HPDE6-E6E7 (cell line): Measurements from ENCODE around the gene PER2.
"Not testable (repeated sequence)": the region's sequence is repeated elsewhere in the genome, so short reads cannot be mapped to it uniquely, and the experiment has no call there.

Experiments used
- DNase-seq: peaks from one replicate; pipeline ENCODE4 v3.0.0; 2011; ENCODE audit warnings: missing footprints; ENCODE audit errors: extremely low spot score

The PER2 gene, protein sequence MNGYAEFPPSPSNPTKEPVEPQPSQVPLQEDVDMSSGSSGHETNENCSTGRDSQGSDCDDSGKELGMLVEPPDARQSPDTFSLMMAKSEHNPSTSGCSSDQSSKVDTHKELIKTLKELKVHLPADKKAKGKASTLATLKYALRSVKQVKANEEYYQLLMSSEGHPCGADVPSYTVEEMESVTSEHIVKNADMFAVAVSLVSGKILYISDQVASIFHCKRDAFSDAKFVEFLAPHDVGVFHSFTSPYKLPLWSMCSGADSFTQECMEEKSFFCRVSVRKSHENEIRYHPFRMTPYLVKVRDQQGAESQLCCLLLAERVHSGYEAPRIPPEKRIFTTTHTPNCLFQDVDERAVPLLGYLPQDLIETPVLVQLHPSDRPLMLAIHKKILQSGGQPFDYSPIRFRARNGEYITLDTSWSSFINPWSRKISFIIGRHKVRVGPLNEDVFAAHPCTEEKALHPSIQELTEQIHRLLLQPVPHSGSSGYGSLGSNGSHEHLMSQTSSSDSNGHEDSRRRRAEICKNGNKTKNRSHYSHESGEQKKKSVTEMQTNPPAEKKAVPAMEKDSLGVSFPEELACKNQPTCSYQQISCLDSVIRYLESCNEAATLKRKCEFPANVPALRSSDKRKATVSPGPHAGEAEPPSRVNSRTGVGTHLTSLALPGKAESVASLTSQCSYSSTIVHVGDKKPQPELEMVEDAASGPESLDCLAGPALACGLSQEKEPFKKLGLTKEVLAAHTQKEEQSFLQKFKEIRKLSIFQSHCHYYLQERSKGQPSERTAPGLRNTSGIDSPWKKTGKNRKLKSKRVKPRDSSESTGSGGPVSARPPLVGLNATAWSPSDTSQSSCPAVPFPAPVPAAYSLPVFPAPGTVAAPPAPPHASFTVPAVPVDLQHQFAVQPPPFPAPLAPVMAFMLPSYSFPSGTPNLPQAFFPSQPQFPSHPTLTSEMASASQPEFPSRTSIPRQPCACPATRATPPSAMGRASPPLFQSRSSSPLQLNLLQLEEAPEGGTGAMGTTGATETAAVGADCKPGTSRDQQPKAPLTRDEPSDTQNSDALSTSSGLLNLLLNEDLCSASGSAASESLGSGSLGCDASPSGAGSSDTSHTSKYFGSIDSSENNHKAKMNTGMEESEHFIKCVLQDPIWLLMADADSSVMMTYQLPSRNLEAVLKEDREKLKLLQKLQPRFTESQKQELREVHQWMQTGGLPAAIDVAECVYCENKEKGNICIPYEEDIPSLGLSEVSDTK (N-terminal part only)

DNA sequence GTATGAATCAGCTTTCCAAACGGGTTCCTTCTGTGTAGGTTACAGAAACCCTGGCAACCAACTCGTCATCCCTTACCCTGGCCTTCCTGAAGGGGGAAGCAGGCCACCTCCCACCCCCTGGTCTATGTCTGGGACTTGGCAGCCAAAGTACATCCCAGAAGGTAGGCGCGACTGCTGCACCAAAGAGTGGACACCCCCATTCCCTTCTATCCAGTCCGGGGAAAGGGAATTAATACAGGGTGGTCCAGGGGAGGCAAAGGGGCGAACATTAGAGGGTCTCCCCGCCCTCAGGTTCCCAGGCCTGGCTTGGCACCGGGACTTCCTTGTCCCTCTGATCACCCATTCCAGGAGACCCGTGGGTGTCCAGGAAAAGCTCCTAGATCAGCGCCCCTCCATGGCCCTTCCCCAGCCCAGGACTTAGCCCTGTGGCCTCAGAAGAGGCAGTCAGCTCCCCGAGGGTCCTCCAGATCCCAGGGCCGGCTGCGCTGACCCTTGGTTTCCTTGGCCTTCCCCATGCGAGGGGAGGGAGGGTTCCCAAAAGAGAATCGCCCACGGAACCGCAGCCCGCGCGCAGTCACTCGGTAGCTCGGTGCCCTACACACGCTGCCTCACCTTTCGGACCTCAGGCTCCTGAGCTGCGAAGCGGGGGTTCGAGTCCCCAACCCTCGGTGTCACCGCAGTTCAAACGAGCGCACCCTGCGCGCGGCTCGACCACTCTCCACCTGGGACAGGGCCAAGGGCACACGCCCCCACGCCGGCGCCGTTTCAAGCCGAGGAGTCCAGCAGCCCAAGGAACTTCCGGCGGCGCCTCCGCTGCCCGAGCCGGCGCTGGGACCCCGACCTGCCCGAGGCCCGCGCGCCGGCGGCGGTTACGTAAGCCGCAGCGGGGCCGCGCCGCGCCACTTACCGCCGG lies at the start of gene PER2:
Gene PER2 (minus strand): TSS at position 874 of the 913 bp plus-strand sequence. CDS start 10,674 bp downstream, outside the sequence.
- DNase-seq = peak; percentile 81

DNA sequence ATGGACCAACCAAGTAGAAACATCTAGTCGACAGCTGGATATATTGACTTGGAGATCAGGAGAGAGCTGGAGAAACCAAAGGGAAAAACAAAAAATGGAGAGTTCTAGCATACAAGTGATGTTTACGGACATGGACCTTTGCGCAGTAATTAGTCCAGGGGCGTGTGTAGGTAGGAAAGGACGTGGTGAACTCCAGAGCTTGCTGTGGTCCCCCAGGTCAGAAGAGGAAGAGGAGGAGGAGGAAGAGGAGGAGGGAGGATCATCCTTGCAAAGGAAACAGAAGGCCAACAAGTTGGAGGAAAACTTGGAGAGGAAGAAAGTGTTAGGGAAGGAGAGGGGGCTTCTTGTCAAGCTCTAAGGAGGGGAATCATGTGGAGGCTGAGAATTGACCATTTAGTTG lies 49.4 kb upstream of the PER2 start:
- DNase-seq = no peak

DNA sequence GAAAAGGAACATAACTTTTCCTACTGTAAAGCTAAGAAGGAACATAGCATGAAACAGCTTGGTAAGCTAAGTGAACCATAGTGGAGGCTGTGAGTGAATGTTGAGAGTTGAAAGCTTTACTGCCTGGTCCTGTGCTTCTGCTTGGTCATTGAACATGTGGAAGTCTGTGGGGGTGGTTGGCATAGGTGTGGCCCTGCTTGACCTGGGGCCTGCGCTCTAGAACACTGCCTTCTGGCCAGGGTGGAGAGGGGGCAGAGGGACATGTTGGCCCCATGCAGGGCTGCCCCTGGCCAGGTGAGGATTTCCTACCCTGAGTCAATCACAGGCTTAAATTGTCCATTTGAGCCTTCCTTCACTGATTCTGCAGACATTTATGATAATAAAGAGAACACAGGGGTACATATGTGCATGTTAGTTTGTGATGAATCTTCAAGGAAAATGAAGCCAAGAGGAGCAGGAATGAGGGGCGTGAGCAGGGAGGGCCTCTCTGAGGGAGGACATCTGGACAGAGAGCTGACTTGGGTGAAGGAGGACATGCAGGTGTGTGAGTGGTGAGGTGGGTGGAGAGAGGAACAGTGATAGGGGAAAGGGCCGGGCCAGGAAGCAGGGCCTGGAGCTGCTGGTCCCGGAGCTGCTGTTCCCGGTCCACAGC lies 48.5 kb upstream of the PER2 start:
- no peak for DNase-seq

DNA sequence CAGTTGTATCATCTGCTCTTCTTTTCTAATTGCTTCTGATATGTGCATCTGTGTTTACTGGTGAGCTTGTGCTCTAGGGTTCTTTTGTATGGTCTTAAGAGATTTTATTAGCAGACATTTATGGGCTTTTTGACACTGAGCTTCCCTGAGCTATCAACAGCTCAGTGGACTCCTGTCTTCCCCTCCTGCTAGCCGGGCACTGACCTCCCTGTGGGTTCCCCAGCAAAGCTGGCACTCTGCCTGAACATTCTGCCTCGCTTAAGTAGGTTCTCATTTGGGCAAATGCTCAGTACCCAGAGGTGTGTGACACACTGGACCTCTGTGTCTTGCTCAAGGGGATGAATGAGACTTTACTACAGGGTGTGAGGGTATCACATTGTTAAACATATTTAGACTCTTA lies 47.7 kb upstream of the PER2 start:
- DNase-seq = no peak

DNA sequence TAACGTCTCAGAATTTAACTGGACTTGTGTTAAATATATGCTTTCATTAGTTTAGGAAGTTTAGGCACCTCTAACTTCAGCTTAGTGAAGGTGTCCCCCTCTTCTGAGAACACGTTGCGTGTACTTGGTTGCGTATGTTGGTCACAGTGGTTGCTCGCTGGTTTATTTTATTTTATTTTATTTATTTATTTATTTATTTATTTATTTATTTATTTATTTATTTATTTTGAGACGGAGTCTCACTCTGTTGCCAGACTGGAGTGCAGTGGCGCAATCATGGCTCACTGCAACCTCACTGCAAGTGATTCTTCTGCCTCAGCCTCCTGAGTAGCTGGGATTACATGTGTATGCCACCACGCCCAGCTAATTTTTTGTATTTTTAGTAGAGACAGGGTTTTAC lies 47.2 kb upstream of the PER2 start:
- DNase-seq = not testable (repeated sequence)

DNA sequence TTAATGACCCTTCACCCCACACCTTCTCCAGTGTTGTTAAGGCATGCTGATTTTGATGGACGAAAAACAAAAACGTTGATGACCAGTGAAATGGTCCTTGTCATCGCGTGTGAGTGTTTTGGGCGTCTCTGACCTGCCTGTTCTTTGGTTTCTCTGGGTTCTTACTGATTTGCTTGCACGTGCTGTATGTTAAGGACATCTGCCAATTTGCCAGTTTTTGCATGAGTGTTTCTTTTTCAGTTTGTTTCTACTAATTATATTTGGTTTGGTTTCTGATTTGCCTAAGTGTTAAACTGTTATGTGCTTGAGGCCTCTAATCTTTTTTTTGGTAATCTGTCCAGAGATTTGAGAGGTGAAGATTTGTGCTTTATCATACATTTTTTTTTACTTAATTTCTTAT lies 46.5 kb upstream of the PER2 start:
- DNase-seq = no peak

DNA sequence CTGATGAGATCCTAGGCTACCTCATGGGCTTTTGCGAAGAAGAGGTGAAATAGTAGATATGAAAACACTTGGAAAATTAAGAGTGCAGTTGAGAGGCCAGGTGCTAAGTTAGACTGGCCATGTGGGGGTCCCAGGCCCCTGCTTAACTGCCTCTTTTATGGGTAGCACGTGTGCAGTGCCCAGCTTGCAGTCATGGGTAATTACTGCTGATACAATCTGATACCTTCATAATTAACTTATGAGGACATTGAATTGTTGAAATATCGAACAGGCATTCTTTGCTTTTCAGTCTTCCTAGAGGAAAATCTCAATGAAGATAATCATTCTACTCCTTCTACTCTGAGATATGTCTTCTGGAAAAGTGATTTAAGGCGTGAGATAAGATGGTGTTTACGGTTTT lies 43.5 kb upstream of the PER2 start:
- DNase-seq = no peak

DNA sequence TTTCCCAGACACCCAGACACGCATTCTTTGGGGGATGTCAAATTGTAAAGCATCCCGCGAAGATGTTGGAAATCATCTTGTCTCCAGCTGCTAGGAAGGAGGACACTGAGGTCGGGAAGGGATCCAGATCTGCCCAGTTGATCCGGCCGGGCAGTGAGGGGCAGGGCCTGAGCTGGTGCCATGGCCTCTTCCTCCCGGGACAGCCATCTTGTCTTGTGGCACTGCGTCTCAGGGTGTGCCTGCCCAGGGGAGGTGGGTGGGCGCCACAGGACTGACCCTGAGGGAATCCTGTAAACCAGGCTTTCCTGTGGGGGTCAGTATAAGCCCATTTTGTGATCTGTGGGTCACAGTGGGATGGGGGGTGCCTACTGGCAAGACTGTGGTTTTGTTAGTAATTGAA lies 42.0 kb upstream of the PER2 start:
- DNase-seq = no peak

DNA sequence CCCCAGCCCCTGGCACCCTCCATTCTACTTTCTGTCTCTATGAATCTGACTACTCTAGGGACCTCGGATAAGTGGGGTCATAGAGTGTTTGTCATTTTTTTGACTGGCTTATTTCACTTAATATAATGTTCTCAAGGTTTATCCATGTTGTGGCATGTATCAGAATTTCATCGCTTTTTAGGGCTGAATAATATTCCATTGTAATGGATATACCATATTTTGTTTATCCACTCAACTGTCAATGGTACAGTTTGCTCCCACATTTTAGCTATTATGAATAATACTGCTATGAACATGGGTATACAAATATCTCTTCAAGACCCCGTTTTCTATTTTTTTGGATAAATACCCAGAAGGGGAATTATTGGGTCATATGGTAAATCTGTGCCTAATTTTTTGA lies 39.3 kb upstream of the PER2 start:
- no peak for DNase-seq

DNA sequence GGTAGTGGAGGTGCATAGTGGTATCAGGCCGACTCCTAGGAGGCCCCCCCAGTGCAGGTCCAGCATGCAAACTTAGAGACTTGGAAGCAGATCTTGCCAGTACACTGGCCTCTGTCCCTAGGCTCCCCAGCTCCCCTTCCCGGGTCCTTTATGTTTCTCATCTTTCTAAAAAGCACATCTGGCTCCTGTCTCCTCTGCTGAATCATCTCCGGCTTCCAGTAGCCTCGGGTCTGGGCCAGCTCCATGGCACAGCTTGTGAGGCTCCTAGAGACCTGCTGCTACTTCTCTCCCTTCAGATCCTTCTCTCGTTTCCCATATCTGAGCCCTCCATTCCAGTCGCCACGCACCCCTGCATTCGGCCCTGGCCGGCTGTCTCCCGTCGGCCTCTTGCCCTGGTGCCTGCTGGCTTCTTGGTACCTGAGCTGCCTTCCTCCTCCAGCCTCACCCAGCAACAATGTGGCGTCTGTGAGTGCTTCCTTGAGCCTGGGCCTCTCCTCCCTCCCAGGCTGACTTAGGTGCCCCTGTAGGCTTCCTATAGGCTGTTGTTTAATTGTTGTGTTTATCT lies 38.5 kb upstream of the PER2 start:
- no peak for DNase-seq

DNA sequence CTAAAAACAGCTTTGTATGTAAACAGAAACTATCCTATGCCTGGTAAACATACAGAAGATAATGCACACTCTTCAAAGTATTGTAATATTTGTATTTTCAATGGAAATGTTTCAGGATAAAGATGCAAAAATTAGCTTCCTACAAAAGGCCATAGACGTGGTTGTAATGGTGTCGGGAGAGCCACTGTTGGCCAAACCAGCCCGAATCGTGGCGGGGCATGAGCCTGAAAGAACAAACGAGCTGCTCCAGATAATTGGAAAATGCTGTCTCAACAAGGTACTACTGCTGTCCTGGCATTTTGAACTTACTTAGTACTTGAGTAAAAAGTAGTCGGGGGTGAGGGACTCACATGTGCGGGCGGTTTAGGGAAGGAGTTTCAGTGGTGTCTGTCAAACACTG lies 37.3 kb upstream of the PER2 start:
- no peak for DNase-seq

DNA sequence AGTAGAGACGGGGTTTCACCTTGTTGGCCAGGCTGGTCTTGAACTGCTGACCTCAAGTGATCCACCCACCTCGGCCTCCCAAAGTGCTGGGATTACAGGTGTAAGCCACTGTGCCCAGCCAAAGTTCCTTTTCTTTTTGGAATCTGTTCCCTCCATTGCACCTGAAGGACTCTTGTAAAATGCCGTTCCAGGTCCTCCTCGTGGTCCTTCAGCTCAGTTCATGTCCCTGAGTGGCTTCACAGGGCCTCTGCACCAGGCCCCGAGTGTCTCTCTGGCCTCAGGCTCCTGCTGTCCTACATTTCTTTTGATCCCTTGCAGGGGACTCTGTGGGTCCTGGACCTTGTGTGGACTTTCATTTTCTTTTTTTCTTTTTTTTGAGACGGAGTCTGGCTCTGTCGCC lies 35.8 kb upstream of the PER2 start:
- not testable (repeated sequence) for DNase-seq

DNA sequence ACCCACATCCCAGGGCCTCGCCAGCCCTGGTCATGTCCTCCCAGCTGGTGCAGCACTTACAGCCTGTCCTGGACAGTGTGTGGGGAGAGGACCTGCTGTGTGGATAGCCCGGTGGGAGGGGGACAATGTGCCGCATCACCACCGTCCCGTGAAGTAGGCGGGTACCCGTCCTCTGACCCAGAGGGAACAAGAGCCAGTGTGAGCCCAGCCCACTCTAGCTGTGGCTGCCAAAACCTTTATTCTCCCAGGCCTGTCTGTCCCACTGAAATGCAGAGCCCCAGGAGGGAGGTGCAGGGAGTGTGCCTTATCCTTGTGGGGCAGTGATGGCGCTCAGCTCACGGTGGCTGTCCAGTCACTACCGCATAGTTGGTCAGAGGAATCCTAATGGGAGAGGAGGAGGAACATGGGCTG lies 33.6 kb upstream of the PER2 start:
- DNase-seq = no peak

DNA sequence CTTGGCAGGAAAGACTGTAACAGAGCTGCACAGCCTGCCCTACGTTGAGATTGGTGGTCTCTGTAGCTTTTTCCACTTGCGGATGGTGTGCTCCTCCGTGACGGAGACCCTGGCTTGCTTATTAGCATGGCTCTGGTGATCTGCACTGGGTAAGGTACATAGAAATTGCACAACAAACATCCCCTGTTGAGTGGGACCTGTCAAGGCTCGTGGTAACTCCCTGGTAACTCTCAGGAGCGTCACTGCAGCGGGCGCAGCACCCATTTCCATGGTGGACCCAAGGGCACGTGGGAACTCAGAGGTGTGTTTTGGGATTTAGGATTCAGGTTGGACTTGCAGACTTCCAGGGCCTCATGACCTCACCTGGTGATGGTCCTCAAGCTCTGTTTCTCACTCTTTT lies 33.1 kb upstream of the PER2 start:
- DNase-seq = no peak

DNA sequence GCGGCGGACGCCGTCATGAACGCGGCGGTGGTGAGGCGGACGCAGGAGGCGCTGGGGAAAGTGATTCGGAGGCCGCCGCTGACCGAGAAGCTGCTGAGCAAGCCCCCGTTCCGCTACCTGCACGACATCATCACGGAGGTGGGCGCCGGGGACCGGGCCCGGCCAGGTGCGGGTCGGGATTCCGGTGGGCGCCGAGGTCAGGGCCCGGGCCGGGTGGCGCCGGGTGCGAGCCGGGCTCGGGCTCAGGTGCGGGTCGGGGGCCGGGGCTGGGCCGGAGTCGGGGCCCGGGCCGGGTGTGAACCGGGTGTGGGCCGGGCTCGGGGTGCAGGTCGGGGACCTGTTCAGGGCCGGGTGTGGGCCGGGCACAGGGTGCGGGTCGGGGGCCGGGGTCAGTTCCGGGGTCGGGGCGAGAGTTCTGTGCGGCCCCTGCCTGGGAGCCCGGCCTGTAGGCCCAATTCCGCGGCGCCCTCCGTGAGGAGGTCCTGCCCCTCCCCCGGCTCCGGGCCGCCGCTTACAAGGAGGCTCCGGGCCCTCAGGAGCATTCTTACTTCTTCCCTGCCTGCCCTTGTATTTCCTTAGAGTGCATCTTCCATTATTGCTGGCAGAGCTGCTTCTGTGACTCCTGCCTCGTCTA lies 32.4 kb upstream of the PER2 start:
- DNase-seq = peak; percentile 8

DNA sequence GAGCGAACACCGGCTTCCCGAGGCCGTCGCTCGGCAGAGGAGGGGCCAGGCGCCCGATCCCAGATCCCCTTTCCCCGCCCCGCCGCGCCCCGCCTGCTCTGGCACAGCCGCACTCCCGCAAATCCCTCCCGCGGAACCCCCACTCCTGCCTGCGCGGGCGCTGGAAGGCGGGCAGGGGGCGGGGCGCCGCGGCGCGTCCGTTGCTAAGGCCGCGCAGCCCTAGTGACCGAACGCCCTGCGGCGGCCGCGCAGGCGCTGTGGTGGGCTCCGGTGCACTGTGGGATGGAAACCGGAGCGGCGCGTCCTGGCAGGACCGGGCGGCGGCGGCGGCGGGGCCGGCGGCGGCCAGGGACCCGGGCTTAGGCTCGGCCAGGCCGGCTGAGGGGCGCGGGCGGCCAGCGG lies 31.8 kb upstream of the PER2 start, which contains the start of gene TRAF3IP1:
Gene TRAF3IP1 (plus strand): TSS at position 273 of the 402 bp plus-strand sequence. CDS start 145 bp downstream, outside the sequence.
- DNase-seq = peak; percentile 93

DNA sequence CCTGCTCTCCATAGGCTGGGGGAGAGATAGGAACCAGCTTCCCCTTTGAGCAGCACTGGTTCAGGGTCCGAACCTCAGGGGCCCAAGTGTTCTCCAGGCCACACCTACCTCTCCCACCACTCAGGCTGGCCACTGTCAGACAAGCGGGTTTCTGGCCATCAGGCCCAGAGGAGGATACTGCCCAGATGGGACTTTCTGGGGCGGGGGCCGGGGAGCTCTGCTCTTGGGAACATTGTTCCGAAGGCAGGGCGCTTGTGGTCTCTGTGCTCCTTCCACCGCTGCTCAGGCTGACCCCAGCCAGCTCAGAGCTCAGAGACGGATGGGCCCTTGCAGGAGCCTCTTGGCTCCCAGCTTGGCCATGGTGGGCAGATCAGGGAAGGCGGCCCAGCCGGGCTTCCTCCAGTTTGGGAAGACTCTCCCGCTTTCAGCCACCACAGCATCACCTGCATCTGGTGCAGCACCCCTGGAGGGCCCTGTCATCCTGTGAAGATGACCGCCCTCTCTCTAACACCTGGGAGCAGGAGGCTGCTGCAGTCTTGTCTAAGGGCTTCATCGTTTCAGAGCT lies 26.7 kb upstream of the PER2 start:
- no peak for DNase-seq

DNA sequence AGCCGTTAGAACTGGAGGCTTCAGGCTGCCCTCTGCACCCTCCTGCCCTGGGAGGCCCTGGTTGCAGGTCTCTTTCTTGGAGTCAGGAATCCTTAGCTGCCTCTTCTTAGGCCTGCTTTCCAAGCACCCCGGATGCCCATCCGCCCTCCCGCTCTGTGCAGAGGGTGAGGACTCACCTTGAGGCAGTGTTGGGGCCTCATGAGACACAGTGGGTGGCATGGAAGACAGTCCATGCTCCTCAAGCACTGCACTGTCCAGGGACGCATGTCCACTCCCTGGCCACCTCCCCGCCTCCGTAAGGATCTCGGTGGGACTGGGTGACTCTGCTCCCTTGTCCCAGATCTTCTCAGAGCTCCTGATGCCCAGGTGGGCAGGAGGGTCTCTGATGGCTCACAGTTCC lies 26.2 kb upstream of the PER2 start:
- no peak for DNase-seq

DNA sequence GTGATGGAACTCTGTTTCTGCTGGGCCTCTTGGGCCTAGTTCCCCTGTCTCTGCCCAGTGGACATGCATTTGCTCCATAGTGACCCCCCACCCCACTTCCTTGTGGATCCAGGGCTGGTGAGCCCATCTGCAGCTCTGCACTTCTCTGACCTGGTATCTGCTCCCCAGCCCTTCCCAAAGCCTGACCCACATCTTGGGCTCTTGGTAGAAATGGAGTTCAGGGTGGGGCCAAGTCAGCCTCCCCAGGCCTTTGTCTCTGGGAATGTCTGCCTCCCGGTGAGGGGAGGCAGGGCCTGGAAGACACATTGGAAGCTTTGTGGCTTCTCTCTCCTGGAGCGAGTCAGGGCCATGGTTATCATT lies 25.6 kb upstream of the PER2 start:
- no peak for DNase-seq
